Activated T-cell treated with anti-CD3 and anti-CD28 coated beads for 24 hours (primary cell): Measurements from ENCODE around the gene IGDCC3.

Source experiments
- DNase-seq: peaks from one replicate; pipeline ENCODE4 v3.0.0-alpha.2; 2020; ENCODE audit warnings: low read depth

IGDCC3 gene

DNA sequence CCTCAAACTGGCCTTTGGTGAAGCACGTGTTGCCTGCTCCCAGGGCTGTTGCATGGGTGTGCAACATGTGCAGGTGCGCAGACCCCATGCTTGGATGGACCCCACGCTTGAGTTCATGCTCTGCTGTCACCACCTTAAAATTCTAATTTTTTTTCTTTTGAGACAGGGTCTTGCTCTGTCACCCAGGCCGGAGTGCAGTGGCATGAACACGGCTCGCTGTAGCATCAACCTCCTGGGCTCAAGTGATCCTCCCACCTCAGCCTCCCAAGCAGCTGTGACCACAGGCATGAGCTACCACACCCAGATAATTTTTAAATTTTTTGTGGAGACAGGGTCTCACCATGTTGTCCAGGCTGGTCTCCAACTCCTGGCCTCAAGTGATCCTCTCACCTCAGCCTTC is 9.1 kb upstream of the IGDCC3 start:
- no peak for DNase-seq

DNA sequence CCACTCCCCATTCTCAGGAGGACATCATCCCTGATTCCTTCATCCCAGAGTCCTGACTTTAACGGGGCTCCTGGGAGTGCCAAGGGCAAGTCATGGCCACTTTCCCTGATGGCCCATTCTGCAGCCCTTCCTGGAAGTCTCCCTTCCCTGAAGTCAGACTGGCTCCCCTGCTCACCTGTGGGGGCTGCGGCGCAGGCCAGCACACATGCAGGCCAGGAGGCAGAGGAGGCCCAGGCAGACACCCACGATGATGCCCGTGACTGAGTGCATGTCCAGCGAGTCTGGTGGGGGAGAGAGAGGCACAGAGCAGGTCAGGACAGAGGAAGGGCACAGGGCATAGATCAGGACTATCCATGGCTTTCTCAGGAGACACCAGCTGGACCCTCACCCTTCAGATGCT is 8.6 kb upstream of the IGDCC3 start:
- no peak for DNase-seq

DNA sequence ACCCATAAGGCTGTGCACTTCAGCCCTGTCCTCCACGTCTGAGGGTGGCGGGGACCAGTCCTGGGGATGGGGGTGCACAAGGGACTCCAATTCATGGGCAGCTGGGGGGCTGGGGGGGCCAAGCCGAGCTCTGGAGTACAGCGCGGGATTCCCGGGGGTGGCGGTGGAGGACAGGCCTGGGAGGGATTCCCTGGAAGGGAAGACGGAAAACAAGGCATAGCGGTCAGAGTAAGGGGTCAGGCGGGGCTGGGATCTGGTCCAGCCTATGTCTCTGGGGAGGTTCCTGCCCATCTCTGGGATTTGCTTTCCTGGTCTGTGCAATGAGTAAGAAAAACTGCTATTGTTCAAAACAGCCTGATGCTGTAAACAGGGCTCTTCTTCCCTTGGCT is 8.1 kb upstream of the IGDCC3 start:
- DNase-seq, result no peak

DNA sequence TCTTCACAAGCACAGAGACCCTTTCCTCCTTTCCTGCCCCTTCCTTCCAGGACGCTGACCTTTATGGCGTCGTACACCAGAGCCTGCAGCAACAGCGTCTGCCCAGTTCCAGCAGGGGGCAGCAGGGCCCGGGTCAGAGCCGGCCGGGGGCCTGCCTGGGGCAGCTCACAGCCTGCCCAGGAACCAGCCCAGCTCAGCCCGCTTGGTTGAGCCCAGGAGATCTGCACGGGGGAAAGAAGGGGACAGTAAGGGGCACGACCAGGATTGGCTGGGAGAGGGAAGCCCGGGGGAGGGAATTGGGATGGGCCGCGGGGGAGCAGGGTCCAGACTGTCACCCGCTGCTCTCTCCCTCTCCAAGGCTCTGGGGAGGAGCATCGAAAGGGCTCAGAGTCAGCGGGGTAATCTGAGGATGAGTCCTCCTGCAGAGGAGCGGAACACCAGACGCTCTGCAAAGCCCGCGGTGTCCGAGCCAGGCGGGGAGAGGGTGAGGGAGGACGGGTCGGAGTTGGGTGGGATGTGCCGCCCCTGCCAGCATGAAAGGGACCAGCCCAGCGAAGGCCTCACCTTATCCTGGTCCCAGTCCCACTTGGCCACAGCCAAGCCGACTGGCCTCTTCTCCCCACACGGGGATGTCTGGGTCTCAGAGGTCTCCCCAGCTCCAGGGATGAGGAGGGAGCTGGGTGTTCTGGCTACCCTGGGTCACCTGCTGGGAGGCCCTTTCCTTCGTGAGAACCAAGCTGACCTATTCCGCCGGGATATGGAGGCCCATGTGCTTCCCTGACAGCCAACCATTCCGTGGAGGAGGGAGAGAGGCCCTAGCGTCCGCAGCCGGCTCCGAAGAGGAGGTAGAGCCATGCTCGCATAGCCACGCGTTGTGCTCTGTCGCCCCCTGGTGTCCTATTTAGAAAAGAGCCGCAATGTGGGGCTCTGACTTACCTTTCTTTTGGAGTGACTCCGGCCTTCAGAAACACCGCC is 7.4 kb upstream of the IGDCC3 start:
- DNase-seq, result peak; percentile 75

DNA sequence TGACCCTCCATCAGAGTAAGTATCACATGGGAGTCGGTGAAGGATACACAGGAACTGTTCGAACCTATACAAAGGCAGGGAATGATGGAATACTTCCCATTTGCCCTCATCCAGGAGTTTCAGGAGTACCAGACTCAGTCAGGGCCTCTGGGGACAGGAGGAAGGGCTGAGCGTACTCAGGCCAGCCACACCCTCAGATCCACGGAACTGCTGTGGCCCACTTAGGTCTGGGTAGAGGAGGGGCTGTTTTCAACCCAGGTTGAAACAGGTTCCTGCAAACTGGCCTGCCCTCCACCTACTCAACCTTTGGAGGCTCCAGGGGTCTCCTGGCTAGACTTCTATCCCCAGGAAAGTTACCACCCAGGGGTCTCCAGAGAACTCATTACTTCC is 6.7 kb upstream of the IGDCC3 start:
- no peak for DNase-seq

DNA sequence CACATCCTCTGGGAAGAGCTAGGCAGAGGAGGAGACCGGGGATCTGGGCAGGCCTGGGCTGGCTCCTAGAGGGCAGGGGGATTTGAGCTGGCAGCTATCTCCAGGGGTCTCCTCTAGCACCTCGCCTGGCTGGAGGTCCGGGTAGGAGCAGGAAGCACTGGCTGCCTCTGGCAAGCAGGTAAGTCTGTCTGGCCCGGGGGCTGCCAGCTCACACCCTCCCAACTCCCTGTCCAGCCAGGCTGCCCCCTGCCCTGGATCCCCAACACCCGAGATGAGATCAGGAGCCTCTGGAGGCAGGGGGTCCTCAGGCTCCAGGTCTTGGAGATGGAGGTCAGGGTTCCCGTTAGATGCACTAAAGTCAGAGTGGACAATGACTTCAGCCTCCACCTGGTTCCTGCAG is 6.2 kb upstream of the IGDCC3 start:
- no peak for DNase-seq

DNA sequence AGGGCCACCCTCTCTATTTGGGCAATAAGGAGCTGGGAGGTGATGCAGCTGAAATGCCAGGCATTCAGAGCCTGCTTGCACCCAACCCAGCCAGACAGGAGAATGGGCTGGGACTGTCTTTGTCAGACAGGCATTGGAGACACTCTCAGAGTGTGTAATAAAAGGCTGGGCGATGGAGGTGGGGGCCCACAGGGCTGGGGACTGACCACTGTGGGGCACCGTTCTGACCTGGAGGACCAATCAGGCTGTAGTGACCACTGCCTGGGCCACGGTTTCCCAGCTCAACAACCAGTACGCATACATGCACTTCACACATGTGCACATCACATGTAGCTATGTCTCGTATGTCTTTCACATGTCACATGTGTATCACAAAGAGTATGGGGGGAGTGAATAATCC is 5.7 kb upstream of the IGDCC3 start:
- DNase-seq, result no peak

DNA sequence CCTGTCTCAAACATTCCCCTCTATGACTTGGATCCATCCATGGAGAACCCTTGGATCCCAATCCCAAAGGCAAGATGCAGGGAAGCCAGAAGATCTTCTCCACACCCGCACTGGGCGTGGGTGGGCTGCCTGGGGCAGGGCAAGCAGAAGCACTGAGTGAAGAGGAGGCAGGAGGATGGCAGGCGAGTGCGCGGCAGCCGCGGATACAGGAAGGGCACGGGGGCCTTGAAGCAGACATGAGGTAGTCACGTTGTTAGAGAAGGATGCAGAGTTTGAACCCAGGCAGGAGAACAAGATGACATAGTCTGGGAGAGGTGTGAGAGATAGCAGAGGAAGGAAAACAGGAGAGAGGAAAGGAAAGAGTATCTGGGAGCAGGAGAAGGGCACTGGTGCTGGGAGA is 5.1 kb upstream of the IGDCC3 start:
- no peak for DNase-seq

DNA sequence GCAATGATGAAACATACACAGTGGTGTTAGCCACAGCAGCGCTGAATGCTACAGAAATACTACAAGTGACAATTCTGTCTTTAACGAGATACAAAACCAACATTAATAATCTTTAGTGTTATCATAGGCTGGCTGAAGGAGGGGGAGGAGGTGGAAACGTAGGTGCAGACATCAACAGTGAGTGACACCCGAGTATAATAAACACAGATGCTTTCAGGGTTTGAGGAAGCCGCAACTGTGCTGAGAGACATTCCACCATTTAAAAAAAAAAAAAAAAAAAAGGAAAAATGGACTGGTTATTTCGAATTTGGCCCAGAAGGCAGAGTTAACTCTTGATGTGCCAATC is 4.3 kb upstream of the IGDCC3 start:
- no peak for DNase-seq

DNA sequence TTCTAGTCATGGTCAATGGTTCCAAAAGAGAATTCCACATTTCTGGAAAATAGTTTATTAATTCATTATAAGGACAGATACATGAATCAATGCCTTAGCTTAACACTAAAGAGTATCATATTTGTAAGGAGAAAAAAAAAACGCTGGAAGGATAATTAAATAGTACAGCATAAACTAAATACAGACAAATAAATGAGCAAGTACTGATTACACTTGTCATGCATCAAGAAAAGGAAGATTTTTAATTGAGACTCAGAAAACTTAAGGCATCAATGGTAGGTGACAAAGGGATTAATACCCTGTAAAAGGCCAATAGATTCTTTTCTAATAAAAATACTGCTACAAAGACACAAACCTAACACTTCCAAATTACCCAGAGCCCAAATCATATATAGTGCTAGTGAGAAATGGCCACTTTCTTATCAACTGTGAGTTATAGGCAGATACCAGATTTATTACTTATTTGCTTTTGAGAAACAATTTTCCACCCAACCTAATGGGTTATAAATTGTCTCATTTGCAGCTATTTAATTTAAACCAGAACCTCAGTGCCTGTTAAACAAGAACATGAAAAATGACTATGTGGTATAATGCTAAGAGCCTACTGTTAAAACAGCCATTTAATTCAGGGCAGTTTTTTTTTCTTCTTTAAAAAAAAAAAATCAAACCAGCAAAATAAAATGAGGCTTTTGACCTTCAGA is 3.8 kb upstream of the IGDCC3 start:
- DNase-seq, result no peak

DNA sequence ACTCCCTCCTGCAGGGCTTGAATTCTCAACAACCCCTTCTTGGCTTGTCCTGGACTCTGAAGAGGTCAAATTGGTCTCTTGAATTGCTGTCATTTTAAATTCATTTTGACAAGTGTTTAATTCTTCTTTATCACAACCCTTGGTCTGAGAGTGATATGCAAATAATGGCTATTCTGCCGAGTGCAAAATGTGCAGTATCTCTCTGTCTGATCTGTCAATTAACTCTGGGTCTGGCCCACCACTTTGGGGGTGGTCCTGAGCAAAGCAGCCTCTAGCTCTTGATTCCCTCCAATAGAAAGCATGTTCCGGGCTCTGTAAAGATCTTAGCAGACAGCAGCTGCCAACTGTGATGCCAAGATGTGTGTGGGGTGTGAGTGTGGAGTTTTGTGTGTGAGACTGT is 2.2 kb upstream of the IGDCC3 start:
- DNase-seq, result no peak

DNA sequence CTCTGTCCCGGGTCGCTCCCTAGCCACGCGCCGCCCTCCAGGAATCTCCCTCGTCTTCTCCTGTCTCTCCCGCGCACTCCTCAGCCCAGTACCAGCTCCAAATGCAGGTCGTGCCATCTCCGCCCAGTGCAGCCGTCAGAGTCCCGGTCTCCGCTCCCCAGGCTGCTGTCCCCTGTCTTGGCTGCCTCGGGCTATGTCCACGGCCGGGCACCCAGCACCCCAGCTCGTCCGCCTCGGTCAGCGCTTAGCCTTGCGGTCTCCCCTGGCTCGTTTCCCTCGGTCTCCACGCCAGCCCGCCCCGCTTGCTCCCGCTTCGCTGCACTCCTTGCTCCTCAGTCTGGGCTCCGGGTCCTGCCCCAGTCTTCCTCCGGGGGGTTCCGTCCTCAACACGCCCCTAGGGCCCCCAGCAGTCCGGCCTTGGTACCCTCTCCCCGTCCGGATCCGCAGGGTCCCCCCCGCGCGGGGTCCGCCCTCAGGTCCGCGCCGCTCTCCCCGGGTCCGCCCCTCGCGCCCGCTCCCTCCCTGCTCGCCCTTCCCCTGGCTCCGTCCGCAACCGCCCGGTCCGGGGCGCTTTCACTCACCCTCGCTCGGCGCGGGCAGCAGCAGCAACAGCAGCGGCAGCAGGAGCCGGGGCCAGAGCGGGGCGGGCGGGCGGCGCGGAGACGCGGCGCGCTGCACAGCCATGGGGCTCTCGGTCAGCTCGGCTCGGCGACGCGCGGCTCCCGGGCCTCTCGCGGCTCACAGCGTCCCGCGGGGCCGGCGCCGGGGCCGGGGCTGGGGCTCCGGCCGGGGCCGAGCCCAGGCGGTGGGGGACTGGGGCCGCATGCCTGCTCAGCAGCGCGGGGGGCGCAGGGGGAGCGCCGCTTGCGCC is 462 bp downstream of the IGDCC3 start:
- DNase-seq, result no peak

DNA sequence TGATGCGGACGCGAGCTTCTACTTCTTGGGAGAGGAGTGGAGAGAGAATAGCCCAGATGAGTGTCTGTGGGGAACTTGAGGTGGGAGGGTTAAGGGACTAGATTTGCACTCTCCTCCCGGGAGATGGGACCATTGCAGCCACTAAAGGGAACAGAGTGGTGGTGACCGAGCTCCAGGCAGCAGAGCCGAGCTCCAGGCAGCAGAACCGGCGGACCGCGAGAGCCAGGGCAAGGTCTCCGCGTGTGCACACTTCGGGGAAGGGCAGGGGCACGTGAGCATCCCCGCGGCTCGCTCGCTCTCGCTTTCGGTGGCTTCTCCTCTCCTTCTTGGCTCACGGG is 1.1 kb downstream of the IGDCC3 start:
- no peak for DNase-seq

DNA sequence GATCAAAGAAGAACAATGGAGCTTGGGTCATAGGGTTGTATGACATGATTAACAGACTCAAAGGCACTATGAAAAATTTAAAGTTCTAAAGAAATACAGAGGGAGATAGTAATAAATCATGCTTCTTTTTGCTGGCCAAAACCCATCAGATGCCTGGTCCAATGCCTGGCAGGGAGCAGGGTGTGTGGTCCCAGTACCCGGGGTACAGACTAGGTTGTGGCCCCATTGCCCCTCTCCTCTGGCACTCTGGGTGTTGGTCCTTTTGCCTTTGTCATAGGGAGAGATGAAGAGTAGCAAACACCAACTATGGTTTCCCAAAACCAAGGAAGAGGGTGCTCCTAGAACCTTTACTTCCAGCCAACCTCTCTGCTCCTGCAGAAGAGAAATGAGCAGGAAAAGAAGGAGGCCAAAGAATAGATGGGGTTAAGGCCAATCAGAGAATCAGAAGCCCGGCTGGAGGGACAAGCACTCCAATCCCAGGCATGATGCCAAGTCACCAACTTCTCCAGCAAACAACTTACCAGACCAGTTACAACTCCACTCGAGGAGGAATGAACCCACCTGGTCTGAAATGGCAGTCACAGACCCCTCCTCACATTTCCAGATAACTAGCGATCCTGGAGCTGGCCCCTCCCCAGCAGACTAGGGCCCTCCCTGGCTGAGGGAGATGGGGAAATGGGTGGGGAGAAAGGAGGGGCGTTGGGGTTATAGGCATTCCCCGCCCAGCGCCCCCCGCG is 1.8 kb downstream of the IGDCC3 start:
- no peak for DNase-seq

DNA sequence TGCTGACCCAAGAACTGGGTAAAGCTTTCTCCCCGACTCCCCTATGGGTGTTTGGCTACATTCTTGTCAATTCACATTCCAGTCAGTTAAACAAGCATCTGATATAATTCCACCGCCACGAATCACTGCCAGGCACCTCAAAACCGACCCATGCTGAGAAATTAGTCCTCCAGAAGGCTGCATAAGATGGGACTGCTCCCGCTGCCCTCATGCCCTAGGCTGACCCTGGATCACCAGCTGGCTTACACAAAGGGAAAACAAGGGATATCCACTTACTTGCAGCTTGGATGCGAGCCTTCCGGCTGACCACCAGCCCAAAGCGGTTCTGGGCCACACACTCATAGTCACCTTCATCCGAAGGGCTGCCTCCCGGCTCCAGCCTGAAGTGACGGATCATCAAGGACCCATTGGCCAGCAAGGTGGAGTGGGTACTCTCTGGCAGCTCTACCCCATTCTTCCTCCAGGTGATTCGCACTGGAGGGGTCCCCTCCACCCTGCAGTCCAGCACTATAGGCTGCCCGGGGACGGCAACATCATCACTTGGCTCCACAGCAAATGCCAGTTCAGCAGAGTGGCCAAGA is 2.9 kb downstream of the IGDCC3 start:
- DNase-seq, result no peak

DNA sequence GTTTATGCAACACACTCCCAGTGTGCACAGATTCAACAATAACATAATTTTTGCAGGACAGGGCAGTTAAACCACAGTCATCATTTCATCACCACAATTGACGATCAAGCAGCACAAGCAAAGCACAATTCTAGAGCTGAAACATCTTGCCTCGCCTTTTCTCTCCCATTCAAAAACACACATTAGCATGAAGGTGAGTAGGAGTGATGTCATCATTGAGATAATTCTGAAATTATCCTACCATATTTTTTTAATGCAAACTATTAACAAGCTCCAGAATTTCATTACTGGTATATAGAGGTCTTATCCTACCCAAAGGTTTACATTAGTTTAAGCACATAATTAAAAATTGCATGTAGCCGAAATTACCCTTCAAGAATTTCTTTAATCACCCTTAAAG is 3.5 kb downstream of the IGDCC3 start:
- DNase-seq, result no peak

DNA sequence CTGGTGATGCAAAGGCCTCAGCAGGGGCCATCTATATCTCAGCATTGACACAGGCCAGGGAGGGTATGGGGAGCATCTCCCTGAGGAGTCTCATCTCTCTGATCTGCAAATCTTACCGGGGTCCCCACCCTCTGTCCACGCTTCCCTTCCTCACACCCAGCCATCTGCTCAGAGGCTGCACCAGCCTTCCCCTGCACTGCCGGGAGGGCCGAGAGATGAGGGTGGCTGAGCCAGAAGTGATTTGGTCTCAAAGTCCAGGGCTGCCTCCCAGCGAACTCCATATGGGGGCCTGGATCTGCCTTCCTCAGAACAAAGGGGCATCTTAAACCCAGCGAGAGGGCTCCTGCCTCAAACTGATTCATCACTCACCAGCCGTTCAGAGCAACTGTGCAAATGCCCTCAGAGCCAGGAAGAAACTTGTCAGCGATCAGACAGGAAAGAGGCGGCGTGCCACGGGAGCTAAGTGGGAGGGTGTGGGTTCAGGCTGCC is 4.6 kb downstream of the IGDCC3 start:
- DNase-seq, result no peak

DNA sequence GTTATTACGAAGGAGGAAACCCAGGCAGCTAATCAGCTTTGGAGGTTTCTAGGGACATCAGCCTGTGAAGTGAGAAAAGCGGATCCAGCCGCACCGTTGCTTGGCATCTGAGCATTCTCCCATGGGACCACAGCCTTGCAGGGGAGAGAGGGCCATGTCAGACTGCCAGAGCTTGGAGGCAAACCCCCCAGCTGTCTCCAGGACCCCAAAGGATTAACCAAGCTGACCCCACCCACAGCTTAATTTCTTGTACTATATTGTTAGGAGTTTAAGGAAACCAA is 5.1 kb downstream of the IGDCC3 start:
- DNase-seq, result no peak

DNA sequence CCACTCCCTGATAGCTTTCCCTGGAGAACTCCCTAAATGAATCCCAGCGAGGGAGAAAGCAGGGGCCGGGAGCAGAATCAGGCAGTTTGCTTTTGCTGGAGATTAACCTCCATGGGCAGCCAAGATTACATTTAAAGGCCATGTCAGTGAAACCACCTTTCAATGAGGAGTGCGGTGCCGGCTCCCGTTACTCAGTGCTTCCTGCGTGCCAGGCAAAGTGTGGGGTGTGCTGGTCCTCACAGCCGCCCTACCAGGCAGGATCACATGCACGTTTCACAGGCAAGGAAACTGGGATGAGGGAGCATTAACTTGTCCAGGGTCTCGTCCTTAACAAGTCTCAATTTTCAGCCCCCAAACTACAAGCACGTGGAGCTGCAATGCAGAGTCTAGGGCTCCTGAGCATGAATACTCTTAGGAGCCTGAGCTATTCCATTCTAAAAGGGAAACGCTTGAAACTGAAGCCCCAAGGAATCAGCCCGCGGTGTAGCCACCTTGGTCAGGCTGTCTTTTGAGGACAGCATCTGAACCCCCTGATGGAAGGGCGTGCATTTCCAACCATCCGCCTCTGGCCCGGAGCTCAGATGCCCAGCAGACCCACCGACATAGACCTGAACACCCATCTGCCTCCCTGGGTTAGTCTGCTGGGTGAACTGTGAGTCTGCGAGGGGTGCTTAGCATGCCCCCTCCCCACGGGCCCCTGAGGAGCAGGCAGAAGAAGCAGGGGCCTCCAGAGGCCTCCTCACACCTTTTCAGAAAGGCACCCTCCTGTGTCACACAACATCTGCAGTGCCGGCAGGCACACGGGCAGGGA is 5.6 kb downstream of the IGDCC3 start:
- DNase-seq, result no peak

DNA sequence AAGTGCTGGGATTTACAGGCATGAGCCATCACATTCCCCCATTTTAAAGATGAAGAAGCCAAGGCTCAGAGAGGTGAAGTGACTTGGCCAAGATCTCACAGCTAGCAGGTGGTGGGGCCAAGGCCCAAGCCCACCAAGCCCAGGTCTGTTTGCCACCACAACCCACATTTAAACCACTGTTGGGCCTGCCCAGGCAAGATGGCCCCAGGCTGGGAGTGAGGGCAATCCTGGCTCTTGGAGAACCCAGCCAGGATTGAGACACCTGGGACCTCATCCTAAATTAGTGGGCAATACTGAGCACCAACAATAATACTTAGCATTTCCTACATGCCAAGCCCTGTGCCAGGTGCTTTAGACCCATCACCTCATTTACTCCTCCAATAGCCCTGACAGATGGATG is 6.9 kb downstream of the IGDCC3 start:
- no peak for DNase-seq

DNA sequence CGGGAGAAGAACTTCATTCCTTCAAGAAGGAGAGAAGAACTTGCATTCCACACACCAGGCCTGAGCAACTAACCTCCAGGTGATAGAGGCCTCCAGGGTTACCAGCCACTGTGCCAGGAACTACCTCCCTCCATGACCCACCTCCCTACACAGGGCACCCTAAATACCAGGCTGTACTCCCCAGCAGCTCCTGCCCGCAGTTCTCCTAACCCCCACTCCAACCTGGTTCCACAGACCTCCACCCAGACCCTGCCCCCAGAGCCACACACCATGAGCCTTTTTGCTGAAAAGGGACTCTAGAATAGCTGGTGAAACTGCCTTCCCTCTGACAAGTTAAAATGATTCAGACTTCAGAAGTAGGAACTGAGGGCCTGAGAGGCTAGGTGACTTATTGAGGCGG is 8.2 kb downstream of the IGDCC3 start:
- no peak for DNase-seq
